HG03039 (cell line): Measurements from ENCODE around the gene EXOC7.
"Not testable (repeated sequence)": the region's sequence is repeated elsewhere in the genome, so short reads cannot be mapped to it uniquely, and the experiment has no call there.

Source experiments
- ATAC-seq: cut with Tn5 transposase; IDR thresholded peaks from one replicate; pipeline ENCODE4 v1.9.1; 2021; ENCODE audit warnings: mild to moderate bottlenecking, moderate library complexity; ENCODE audit not compliant: unreplicated experiment

Gene EXOC7

DNA sequence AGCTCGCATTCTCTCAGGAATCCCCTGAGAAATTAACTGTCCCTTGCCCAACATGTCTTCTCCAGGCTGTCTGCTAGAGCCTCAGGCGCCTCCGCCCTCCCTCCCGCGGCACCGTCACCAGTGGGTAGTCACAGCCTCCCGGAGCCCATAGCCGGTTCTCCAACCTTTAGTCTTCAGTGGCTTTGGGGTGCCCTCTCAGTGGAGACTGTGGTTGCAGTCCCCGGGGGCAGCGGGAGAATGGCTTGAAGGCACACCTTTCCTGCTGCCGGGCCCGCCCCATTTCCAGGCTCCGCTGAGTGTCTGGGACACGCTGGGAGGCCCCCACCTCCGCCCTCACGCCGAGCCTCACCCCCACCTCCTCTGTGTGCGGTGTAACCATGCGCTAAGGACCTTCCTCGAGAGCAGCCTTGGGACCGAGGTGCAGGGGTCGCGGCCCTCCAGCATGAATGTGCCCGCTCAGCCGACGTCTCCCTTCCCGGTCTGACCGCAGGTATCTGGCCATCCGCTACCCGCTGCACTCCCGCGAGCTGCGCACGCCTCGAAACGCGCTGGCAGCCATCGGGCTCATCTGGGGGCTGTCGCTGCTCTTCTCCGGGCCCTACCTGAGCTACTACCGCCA is 27.3 kb downstream of the EXOC7 start:
- no peak for ATAC-seq

- ATAC-seq = no peak
Observed at GRCh38 chr17:76075364-76076145, 28.0 kb downstream of the EXOC7 start.

DNA sequence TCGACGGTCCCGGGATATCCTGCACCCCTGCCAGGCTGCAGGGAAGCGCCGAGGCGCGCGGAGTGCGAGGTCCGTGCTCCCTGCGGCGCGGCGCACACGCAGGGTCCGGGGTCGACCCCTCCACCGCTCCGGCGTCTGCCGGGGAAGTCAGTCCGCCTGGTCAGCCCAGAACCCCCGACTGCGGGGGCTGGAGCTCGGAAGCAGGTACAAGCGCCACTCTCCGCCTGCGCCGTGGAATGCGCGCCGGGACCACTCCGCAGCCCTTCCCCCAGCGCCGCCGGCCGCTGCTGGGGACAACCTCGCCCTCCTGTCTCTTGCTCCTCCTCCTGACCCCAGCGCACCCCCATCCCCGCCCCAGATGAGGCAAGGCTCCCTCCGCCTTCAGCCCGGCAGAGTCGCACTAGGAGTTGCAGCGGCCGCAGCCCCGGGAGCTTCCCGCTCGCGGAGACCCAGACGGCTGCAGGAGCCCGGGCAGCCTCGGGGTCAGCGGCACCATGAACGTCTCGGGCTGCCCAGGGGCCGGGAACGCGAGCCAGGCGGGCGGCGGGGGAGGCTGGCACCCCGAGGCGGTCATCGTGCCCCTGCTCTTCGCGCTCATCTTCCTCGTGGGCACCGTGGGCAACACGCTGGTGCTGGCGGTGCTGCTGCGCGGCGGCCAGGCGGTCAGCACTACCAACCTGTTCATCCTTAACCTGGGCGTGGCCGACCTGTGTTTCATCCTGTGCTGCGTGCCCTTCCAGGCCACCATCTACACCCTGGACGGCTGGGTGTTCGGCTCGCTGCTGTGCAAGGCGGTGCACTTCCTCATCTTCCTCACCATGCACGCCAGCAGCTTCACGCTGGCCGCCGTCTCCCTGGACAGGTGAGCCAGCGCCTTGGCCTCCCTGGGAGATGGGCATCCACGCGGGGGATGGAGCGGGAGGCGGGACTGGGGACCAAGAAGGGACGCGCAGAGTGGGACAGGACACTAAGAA is 28.9 kb downstream of the EXOC7 start, which contains the start of gene GALR2:
GALR2 (plus strand) TSS at position 392 of the 974 bp plus-strand sequence; CDS start at position 495, 103 bp downstream.
- no peak for ATAC-seq

DNA sequence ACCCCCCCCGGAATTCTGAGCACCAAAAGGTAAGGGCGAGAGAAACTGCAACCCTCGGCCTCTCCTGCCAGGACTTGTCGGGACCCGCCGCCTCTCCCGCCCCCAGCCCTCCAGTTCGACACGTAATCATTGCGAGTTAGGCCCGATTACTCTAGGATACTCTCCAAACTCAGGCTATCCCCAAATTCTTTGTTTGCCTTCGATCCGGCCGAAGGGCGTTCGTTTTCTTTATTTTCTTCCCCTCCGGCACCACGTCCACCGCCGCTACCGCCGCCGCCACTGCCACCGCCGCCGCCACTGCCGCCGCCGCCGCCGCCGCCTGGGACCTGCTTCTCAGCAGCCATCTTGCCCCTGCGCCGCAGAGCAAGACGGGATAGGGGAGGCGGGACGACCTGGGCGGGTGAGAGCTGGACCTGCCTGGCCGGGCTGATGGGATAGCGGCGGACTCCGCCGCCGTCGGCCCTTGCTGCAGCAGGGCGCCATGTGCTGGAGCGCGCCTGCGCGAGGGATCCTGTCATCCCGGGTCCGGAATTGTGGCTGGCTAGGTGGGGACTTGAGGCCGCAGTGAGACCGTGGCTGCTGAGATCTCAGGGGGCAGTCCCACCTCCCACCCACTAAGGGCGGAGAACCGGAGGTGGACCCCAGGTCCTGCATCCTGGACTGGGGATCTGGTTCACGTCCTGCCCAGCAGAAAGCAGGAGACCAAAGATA is 31.3 kb downstream of the EXOC7 start, which contains the start of gene SRP68:
SRP68 (minus strand) TSS at position 370 of the 711 bp plus-strand sequence; CDS start at position 344, 26 bp downstream.
- peak; percentile 79 for ATAC-seq

GRCh38 chr17:76071531-76072147 is 31.9 kb downstream of the EXOC7 start:
- ATAC-seq = no peak

DNA sequence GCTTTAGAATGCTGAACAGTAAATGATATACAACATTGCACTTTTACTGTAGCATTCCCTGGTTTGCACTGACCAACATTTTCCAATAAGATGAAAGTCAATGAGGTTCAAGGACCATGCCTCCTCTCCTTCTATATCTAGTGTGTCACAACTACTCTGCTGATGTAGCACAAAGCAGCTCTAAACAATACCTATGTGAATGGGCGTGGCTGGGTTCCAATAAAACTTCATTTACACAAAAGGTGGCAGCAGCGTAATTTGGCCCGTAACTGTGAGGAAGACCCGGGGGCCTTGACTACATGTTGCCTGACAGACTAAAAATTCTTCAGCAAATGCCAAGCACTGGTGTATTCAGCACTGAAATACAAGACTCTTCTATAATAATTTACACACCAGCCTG is 37.8 kb downstream of the EXOC7 start:
- ATAC-seq = no peak

DNA sequence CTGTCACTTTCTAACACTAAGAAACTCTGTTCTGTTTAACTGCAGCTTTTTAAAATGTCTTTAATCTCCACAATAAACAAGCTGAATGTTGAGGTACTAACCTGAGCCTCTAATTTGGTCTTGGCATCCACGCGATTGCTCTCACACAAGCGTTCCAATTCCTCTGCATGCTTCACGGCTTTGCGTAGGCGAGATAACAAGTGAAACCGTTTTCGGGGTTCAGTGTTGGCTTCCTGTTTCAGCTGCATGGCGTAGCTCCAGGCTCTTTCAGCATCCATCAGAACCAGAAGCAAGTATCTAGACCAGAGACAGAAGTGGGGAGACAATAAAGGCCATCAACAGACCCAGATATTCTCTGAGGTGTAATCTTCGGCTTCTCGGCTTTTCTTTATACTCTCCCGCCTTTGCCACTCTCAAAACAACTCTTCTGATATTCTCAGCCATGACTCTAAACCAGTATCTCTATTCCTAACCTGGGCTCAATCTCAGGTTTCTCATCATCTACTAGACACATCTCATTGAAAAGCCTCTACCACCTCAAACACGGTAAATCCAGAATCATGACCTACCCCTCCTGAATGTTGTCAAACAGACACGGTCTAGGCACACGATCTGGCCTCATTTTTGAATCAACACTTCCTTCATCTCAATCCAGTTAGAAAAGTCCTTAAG is 39.6 kb downstream of the EXOC7 start:
- no peak for ATAC-seq

DNA sequence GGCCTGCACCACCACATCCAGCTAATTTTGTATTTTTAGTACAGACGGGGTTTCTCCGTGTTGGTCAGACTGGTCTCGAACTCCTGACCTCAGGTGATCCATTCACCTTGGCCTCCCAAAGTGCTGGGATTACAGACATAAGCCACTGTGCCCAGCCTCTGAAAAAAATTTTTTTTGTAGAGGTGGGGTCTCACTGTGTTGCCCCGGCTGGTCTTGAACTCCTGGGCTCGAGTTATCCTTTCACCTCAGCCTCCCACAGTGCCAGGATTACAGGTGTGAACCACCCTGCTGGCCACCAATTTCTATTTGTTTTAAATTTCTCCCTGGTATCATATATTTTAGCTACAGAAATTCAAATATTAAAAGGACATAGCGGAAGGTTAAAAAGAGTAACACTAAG is 45.3 kb downstream of the EXOC7 start:
- not testable (repeated sequence) for ATAC-seq

DNA sequence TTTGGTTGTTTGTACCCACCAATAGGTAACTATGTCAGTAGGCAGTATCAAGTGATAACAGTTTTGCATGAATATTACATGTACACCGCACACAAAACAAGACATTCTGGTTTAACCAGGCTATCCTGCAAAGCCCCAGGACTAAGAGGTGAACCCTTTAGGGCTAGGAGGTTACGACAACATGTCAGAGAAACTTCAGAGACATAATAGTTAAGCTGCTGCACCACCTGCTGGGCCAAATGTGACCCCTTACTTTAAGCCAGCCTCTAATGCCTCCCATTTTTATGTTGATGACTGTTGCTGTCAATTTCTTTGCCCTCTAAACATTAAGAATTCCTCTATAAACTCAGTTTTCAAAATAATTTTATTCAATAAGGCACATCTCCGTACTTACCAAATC is 46.7 kb downstream of the EXOC7 start:
- no peak for ATAC-seq

GRCh38 chr17:76054112-76054476 is 49.5 kb downstream of the EXOC7 start:
- no peak for ATAC-seq

DNA sequence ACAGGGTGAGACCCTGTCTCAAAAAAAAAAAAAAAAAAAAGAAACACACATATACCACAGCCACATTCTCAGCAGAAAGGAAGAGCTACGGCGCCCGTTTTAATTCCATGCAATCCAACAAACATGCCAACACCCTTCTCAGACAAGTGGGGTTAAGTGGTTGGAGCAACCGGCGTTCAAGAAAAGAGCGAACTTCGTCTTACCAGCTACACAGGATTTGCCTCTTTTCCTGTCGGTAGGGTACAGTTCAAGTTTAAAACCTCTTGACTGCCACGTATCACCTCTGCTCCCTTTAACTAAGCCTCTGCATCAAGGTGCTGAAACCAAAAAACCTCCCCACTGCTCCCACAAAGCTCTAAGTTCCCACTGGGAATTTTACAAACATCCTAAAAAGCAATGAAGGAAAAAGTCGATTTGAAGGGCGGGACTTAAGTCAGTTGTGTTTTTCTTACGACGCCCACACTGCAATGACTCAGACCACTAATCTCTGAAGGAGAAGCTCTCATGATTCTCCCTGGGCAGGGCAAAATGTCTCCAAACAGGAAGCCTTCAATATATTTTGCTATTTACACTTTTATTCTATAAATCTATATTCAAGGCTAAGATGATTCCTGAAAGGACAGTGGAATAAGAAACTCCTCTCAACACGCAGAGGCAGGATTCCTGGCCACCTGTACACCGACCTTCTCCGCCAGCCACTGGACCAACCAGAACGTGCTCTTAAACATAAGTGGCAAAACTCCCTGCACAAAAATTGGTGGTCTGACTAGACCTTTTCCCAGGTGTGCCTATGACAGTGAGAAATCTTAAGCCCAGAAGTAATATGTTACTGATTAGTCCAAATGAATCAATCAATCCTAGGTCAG is 50.1 kb downstream of the EXOC7 start:
- ATAC-seq = no peak

GRCh38 chr17:76051561-76051960 is 52.0 kb downstream of the EXOC7 start:
- ATAC-seq = no peak

DNA sequence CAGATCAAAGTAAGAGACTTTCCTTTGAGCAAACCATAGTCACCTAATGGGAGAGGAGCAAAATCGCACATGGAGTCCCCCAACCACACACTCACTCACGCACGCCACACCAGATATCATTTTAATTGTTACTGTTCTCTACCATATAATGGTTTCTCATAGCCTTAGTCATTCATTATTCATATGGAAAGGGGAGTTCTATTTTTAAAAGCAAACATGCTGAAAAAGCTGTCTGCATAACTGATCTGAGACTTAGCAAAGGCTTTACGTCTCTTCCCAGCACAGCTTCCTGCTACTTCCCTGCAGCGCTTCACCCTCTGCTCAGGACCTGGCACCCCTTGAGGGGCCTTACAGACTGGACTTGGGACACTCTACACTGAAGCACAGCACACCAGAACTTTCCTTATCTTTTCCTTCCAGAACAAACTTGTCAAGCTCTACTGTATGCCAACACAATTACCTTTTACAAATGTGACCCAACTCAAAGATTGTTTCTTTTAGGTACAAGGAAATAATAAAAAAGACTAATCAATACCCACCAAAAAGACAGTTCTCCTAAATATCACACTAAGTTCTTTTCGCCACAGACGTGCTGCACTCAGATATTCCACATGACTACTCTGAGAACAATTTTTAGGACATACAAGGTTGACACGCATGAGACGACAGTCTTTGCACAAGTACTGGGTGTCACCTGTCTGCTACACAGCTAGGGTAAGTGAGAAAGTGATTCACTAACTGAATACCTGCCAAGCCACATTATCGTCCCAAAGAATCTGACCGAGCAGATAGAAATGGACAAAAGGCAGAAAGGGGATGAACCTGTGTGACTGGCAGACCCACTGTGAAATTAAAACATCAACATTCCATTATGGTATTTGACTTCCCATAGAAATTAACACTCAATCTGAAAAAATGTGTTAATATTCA is 52.8 kb downstream of the EXOC7 start:
- no peak for ATAC-seq

- ATAC-seq = no peak
Observed at GRCh38 chr17:76049836-76050537, 53.6 kb downstream of the EXOC7 start.

- ATAC-seq = no peak
Observed at GRCh38 chr17:76049239-76049638, 54.3 kb downstream of the EXOC7 start.

DNA sequence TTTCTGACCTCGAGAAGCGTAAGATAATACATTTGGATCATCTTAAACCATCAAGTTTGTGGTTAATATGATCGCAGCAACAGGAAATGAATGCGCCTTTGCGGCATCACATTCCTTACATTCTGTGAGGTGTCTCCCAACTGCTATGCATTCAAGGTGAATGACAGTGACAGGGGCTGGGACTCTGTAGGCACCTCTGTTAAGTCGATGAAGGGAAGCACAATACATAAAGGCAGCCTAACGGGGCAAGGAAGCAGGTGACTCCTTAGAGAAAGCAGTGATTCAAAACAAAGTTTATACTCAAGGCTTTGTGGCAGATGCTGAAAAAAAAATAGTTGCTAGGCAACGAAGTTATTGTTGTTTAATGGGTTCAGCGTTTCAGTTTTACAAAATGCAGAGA is 54.9 kb downstream of the EXOC7 start:
- no peak for ATAC-seq

GRCh38 chr17:76048025-76048605 is 55.5 kb downstream of the EXOC7 start:
- no peak for ATAC-seq
